GM12864 (cell line): ENCODE results near the gene PRDX6.

Experiments used
- DNase-seq: peaks from one replicate; pipeline ENCODE4 v3.0.0-alpha.2; 2011; ENCODE audit warnings: low read depth
- H3K4me3 ChIP-seq: 2 replicates; pipeline ENCODE4 v1.5.1; 2011; ENCODE audit warnings: mild to moderate bottlenecking, low read depth, low read length, control low read depth
- CTCF ChIP-seq: IDR thresholded peaks from 2 replicates; pipeline ENCODE4 v1.5.1; 2011; ENCODE audit warnings: low read depth, mild to moderate bottlenecking, moderate library complexity, low read length, control low read depth, inconsistent platforms; ENCODE audit errors: missing control alignments

PRDX6 gene, protein sequence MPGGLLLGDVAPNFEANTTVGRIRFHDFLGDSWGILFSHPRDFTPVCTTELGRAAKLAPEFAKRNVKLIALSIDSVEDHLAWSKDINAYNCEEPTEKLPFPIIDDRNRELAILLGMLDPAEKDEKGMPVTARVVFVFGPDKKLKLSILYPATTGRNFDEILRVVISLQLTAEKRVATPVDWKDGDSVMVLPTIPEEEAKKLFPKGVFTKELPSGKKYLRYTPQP

DNA sequence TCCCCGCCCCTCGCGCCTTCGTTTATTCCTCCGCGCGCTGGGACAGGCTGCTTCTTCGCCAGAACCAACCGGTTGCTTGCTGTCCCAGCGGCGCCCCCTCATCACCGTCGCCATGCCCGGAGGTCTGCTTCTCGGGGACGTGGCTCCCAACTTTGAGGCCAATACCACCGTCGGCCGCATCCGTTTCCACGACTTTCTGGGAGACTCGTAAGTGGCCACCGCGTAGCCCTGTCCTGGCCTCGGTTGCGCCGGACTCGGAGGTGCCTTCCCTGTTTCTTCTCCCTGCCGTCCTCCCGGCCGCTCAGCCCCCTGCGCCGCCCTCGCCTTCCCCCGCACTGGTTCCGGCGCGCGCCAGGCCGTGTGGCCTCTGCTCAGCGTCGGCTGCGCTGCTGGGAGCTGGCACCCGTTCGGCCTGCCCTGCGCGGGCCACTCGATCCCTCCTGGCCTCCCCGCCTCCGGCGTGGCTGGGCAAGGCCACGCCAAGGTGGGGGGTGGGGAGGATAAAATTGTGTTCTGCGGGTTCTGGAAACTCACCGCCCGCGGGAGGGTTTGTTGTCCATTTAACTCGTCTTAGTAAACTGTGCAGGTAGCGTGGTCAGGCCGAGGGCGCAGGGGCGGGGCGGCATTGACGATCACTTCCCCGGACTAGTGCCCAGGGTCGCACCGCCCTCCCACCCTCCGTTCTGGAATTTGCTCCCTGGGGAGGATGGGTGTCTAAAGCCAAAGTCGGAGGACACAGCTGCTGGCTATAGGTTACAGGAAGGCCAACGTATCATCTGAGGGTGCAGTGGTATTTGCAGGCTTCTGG is at the start of gene PRDX6:
Gene PRDX6, plus strand, starts transcription at position 50 of the 808 bp plus-strand sequence. Its CDS starts 63 bp downstream, at position 113.
- TF ChIP-seq CTCF, result no peak
- peak; percentile 35 for DNase-seq
- H3K4me3 ChIP-seq, result peak within 1 kb of the TSS; percentile 99

DNA sequence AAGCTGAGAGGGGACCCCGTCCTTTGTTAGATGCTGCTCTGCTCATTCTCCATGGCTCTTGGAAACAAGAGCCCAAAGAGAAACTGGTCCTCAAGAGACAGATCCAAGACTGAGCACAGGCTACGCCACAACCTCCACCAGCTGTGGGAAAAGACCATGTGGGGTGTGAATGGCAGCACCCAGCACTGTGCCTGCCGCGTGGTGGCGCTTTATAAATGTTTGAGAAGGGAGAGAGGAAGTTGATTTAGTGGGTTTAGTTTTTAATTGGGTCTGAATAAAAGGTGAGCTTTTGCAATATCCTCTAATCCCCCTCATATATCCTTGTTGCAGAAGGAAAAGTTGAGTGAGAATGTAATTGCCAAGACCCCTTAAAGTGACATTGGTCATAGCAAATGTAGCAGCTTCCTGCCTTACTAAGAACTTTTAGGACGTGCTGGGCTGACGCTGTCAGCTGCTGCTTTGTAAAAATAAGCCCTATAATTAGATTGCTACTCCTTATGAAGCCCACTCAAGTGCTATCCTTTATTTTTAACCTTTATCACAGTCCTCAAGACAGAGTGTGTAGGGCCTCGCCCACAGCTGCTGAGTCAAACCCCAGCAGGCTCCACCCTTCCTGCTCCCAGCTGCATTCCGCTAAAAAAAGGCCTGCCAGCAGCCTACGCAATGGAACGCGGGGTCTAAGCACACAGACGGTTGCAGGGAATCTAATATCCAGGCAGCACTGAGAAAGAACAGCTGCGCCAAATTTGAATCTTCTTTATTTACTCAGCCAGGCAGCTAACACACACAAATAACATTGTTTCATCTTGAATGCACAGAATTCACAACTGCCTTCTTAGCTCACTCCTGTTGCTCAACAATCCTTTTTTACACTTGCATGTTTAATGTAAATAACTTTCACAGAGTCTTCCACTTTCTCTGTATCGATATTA is 47.4 kb upstream of the PRDX6 start:
- H3K4me3 ChIP-seq, result no peak overlapping the region; the same call in 1 of the 2 replicates
- no peak for DNase-seq
- TF ChIP-seq CTCF, result peak; percentile 77

DNA sequence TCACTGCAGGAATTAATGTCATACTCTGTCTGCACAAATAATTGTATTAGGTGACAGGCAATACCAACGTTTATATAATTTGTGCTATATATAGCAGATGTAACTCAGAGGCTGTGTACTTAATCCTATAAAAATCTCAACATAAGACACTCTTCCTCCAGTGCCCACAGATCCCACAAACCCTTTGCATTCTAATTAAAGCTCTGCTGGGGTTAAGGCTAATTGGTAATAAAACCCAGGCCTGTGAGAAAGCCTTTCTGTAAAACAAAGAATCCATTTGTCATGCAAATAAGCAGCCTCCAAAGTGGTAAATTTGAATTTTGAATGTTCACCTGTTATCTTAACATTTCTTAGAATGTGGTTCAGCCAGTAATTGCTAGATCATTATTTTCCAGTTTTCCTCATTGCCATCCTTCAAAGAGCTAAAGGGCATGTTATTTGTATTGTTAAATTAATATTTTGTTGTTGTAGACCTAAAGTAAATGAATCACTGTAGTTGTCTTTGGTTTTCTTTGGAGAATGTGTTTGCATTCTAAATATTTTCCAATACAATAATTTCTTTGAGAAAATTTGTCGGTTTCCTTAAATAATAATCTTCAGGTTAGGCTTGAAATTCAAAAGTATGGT is 46.3 kb upstream of the PRDX6 start:
- no peak for TF ChIP-seq CTCF
- no peak for DNase-seq
- no peak overlapping the region for H3K4me3 ChIP-seq

GRCh38 chr1:173431304-173432045 is 45.7 kb upstream of the PRDX6 start:
- DNase-seq, result peak; percentile 83
- no peak overlapping the region for H3K4me3 ChIP-seq
- TF ChIP-seq CTCF, result peak; percentile 86

DNA sequence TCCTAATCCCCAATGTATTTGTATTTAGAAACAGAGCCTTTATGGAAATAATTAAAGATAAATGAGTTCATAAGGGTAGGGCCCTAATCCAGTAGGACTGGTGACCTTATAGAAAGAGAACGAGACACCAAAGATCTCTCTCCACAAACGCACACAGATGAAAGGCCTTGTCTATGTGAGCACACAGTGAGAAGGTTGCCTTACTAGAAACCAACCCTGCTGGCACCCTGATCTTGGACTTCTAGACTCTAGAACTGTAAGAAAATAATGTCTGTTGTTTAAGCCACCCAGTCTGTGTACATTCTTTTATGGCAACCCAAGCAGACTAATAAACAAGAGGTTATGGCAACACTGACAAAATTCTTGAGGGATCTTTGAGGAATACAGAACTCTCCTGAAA is 44.8 kb upstream of the PRDX6 start:
- no peak for TF ChIP-seq CTCF
- no peak for DNase-seq
- no peak overlapping the region for H3K4me3 ChIP-seq
